Esophagus muscularis mucosa (tissue), 4 donors: Measurements from ENCODE around the gene TK1. TPM values are rescaled to one million over a fixed set of nuclear protein-coding genes. Genes with fewer than 3 reads are reported as not detected.

Source experiments
- DNase-seq: peaks from one replicate; pipeline ENCODE4 v3.0.0-alpha.2; 2017; ENCODE audit errors: extremely low spot score
- H3K27ac ChIP-seq, 4 donors: fragments of 200-600 bp; sonication (generic); replicated peaks in 1 of 4; 1 replicate in 3 of 4; 2 replicates in 1 of 4; pipeline ENCODE4 v1.5.1; 2016 to 2019; ENCODE audit warnings: mild to moderate bottlenecking in 1 of 4
- H3K27me3 ChIP-seq, 4 donors: fragments of 200-600 bp; sonication (generic); one replicate each; pipeline versions ENCODE4 v1.5.1 to v1.6.0; 2016 to 2019
- H3K36me3 ChIP-seq, 4 donors: fragments of 200-600 bp; sonication (generic); one replicate each; pipeline ENCODE4 v1.5.1; 2016 to 2019
- H3K4me1 ChIP-seq, 4 donors: fragments of 200-600 bp; sonication (generic); one replicate each; pipeline ENCODE4 v1.5.1; 2016 to 2019
- H3K4me3 ChIP-seq, 4 donors: fragments of 200-600 bp; sonication (generic); 1 replicate in 2 of 4; 2 replicates in 2 of 4; pipeline ENCODE4 v1.5.1; 2016 to 2019; ENCODE audit warnings: mild to moderate bottlenecking in 4 of 4, moderate library complexity in 1 of 4
- H3K9me3 ChIP-seq, 4 donors: fragments of 200-600 bp; sonication (generic); 1 replicate in 3 of 4; 2 replicates in 1 of 4; pipeline ENCODE4 v1.5.1; 2016 to 2019
- EP300 ChIP-seq: sonication (generic); formaldehyde crosslinking; IDR thresholded peaks from one replicate; pipeline ENCODE4 v1.6.1; 2017; ENCODE audit warnings: antibody characterized with exemption
- POLR2A ChIP-seq: fragments of 450-650 bp; IDR thresholded peaks from one replicate; pipeline ENCODE4 v1.6.1; 2017; ENCODE audit warnings: antibody characterized with exemption, moderate library complexity, mild to moderate bottlenecking, low read depth
- POLR2AphosphoS5 ChIP-seq, 2 donors: sonication (generic); formaldehyde crosslinking; IDR thresholded peaks; one replicate each; pipeline ENCODE4 v1.6.1; 2017; ENCODE audit warnings: antibody characterized with exemption in 2 of 2
- WGBS: methylation state at CpG from one replicate; pipeline ENCODE4 v1.1.5; 2018; 5-methylcytosine and 5-hydroxymethylcytosine counted together
- intact Hi-C: fragments of 100-400 bp; cut with DNase I; formaldehyde crosslinking; loops from one replicate; pipeline ENCODE4 v1.15.1; 2023
- total RNA-seq, 4 donors: library from RNA; depleted of rRNA; stranded (reverse); fragments of >200 nt; gene quantifications; one replicate each; pipeline versions ENCODE4 v1.1.0 to v1.2.1, GENCODE V29; 2016
- TF ChIP-seq, protein P1 (sequence below), 3 experiments: fragments of 200-600 bp in 2 of 3; fragments of 450-650 bp in 1 of 3; sonication (generic) in 2 of 3; IDR thresholded peaks; one replicate each; pipeline ENCODE4 v1.5.1; 2017 to 2019; ENCODE audit warnings: antibody characterized with exemption in 3 of 3, mild to moderate bottlenecking in 2 of 3, moderate library complexity in 1 of 3

The TK1 gene
- total RNA-seq, 4 donors from 2014 or later = 7.9 to 22.1 (median 14.5) TPM

DNA sequence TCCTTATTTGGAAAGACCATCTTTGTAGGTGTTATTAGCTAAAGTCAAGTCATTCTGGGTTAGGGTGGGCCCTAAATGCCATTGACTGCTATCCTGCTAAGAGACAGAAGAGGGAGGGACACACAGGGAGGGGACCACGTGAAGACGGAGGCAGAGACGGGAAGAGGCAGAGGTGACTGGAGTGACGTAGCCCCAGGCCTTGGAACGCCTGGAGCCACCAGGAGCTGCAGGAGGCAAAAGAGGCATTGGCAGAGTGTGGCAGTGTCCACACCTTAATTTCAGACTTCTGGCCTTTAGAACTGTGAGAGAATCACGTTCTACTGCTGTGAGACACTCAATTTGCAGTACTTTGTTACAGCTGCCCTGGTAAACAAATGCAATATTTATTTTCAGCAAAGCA, 13.6 kb upstream of the TK1 start:
- intact Hi-C loops = no loop called here
- 95% methylated on average over 6 of the region's 6 CpGs for WGBS
- H3K27ac ChIP-seq = no peak overlapping the region
- H3K9me3 ChIP-seq = no peaks in the 10 kb centered on the region
- TF ChIP-seq POLR2AphosphoS5 (IDR thresholded peaks at IDR 0.05) (no peak), EP300 (no peak), POLR2A (no peak)
- TF ChIP-seq, protein P1, sequence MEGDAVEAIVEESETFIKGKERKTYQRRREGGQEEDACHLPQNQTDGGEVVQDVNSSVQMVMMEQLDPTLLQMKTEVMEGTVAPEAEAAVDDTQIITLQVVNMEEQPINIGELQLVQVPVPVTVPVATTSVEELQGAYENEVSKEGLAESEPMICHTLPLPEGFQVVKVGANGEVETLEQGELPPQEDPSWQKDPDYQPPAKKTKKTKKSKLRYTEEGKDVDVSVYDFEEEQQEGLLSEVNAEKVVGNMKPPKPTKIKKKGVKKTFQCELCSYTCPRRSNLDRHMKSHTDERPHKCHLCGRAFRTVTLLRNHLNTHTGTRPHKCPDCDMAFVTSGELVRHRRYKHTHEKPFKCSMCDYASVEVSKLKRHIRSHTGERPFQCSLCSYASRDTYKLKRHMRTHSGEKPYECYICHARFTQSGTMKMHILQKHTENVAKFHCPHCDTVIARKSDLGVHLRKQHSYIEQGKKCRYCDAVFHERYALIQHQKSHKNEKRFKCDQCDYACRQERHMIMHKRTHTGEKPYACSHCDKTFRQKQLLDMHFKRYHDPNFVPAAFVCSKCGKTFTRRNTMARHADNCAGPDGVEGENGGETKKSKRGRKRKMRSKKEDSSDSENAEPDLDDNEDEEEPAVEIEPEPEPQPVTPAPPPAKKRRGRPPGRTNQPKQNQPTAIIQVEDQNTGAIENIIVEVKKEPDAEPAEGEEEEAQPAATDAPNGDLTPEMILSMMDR (IDR thresholded peaks at IDR 0.05) = no peak
- no peak for DNase-seq
- H3K4me3 ChIP-seq = no peak overlapping the region
- no peaks in the 10 kb centered on the region for H3K4me1 ChIP-seq
- no peaks in the 10 kb centered on the region for H3K27me3 ChIP-seq
- H3K36me3 ChIP-seq = peaks cover 8 to 74% (median 52%) of the 10 kb centered on the region in 4 donors

DNA sequence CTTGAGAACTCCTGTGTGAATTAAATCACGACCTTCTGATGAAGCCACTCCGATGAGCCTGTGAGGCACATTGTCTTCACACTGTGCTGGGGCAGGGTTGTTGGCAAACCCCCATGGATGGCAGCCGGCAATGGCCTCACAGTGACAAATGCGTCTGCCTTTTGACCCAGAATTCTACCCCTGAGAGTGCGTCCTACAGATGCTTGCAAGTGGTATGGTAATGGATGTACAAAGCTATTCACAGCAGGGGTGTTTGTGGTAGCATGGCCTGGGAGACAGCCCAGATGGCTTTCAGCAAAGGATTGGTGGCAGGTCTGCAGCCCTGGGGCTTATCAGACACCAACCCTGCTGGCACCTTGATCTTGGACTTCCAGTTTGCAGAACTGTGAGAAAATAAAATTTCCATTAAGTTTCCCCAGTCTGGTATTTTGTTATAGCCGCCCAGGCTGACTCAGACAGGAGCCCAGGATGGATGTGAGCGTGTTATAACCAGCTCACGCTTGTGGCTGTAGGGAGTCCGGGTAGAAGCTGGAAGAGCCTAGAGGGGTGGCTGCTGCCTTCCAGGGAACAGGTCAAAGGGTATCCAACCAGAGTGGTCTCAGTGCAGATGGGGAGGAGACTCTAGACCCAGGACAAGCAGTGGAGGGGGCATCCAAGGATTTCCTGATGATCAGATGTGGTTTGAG, 10.4 kb upstream of the TK1 start:
- Histone ChIP-seq H3K4me1 (no peaks in the 10 kb centered on the region), H3K9me3 (no peaks in the 10 kb centered on the region), H3K4me3 (no peak overlapping the region), H3K27ac (no peak overlapping the region), H3K36me3 (peaks cover 8 to 75% (median 53%) of the 10 kb centered on the region in 4 donors), H3K27me3 (no peaks in the 10 kb centered on the region)
- TF ChIP-seq EP300 (no peak), POLR2AphosphoS5 (IDR thresholded peaks at IDR 0.05) (no peak), POLR2A (no peak)
- TF ChIP-seq, protein P1 (IDR thresholded peaks at IDR 0.05) = no peak
- 79% methylated on average over 9 of the region's 9 CpGs for WGBS
- intact Hi-C loops = no loop called here
- DNase-seq = no peak

- Histone ChIP-seq H3K9me3 (no peaks in the 10 kb centered on the region), H3K27me3 (no peaks in the 10 kb centered on the region), H3K4me3 (no peak overlapping the region), H3K36me3 (peaks cover 12 to 75% (median 55%) of the 10 kb centered on the region in 4 donors), H3K27ac (no peak overlapping the region), H3K4me1 (no peaks in the 10 kb centered on the region)
- TF ChIP-seq, protein P1 (IDR thresholded peaks at IDR 0.05) = no peak
- TF ChIP-seq POLR2AphosphoS5 (IDR thresholded peaks at IDR 0.05) (no peak), POLR2A (no peak), EP300 (no peak)
- no peak for DNase-seq
- 98% methylated on average over 5 of the region's 5 CpGs for WGBS
- intact Hi-C loops = no loop called here
These were observed 9.9 kb upstream of the TK1 start for GRCh38 chr17:78196716-78197115.

GRCh38 chr17:78185981-78186691, 716 bp downstream of the TK1 start:
- intact Hi-C loops = no loop called here
- TF ChIP-seq, protein P1 (IDR thresholded peaks at IDR 0.05) = no peak
- no peak for TF ChIP-seq EP300
- no peak for TF ChIP-seq POLR2AphosphoS5 (IDR thresholded peaks at IDR 0.05)
- TF ChIP-seq POLR2A = no peak
- H3K36me3 ChIP-seq = peaks cover 0 to 9% (median 8%) of the 10 kb centered on the region in 4 donors
- H3K4me1 ChIP-seq = peaks cover 28 to 76% (median 73%) of the 10 kb centered on the region in 4 donors
- 44% methylated on average over 10 of the region's 10 CpGs for WGBS
- no peaks in the 10 kb centered on the region for H3K27me3 ChIP-seq
- DNase-seq = no peak
- no peaks in the 10 kb centered on the region for H3K9me3 ChIP-seq
- H3K27ac ChIP-seq = peak overlapping the region; percentile 72 to 86 (median 83)
- peak overlapping the region; percentile 46 to 67 (median 58) for H3K4me3 ChIP-seq
